Natural killer cell treated with Interleukin-12 subunit alpha and Interleukin-12 subunit beta and Interleukin-15 and Interleukin-18, amount 100 ng/mL, for 72 hours (primary cell): ENCODE measurements around the gene BRD1. TPM values are rescaled to one million over a fixed set of nuclear protein-coding genes. Genes with fewer than 3 reads are reported as not detected.
A peak's percentile ranks its signal among the peaks of the same experiment; 100 is the strongest.
"Not testable (repeated sequence)": the region's sequence is repeated elsewhere in the genome, so short reads cannot be mapped to it uniquely, and the experiment has no call there.

Experiments used
- ATAC-seq, 2 donors: fragments of 150-1000 bp; cut with Tn5 transposase in 1 of 2; sonication (Bioruptor Pico), chemical (Tn5 transposase) in 1 of 2; 2 replicates each; pipeline ENCODE4 v1.10.0; 2021
- DNase-seq: peaks from one replicate; pipeline ENCODE4 v3.0.0; 2022; ENCODE audit warnings: low spot score
- H3K27ac Mint-ChIP-seq, 2 donors: 1 replicate in 1 of 2; 2 replicates in 1 of 2; pipeline ENCODE4 v1.8.0; 2022; ENCODE audit warnings: mixed read lengths in 2 of 2, mild to moderate bottlenecking in 1 of 2, moderate library complexity in 1 of 2
- H3K27me3 Mint-ChIP-seq, 2 donors: 1 replicate in 1 of 2; 2 replicates in 1 of 2; pipeline ENCODE4 v1.8.0; 2022; ENCODE audit warnings: mixed read lengths in 2 of 2
- H3K36me3 Mint-ChIP-seq: one replicate; pipeline ENCODE4 v1.8.0; 2022; ENCODE audit warnings: mixed read lengths
- H3K4me1 Mint-ChIP-seq, 2 donors: 1 replicate in 1 of 2; 2 replicates in 1 of 2; pipeline ENCODE4 v1.8.0; 2022; ENCODE audit warnings: low read depth in 2 of 2, mixed read lengths in 2 of 2, mild to moderate bottlenecking in 1 of 2
- H3K4me3 Mint-ChIP-seq: one replicate; pipeline ENCODE4 v1.8.0; 2022; ENCODE audit warnings: mixed read lengths
- H3K9me3 Mint-ChIP-seq: 2 replicates; pipeline ENCODE4 v1.8.0; 2022; ENCODE audit warnings: mixed read lengths
- total RNA-seq, 2 donors: library from RNA; stranded (reverse); gene quantifications; one replicate each; pipeline ENCODE4 v1.2.3, GENCODE V29; 2022

The BRD1 gene
- total RNA-seq, 2 donors from 2014 or later: 31.2 to 59.5 TPM

- no peak for DNase-seq
- Mint-ChIP-seq H3K4me1 (peaks cover 28 to 31% of the 10 kb centered on the region in 2 donors), H3K9me3 (no peaks in the 10 kb centered on the region), H3K27me3 (no peaks in the 10 kb centered on the region), H3K27ac (peak overlapping the region; percentile 84 to 88), H3K4me3 (peak overlapping the region; percentile 94), H3K36me3 (peaks cover 9% of the 10 kb centered on the region)
- peak; percentile 50 to 62 for ATAC-seq
Observed at GRCh38 chr22:49826603-49827270, 936 bp downstream of the BRD1 start.

- DNase-seq (no peak), ATAC-seq (peak in 1 of 2 donors; percentile 68)
- Mint-ChIP-seq H3K4me1 (peaks cover 28 to 31% of the 10 kb centered on the region in 2 donors), H3K36me3 (peaks cover 9% of the 10 kb centered on the region), H3K4me3 (peak overlapping the region; percentile 94), H3K27ac (peak overlapping the region; percentile 84 to 88), H3K9me3 (no peaks in the 10 kb centered on the region), H3K27me3 (no peaks in the 10 kb centered on the region)
Observed at GRCh38 chr22:49825944-49826602, 1.6 kb downstream of the BRD1 start.

- peak overlapping the region; percentile 94 for H3K4me3 Mint-ChIP-seq
- ATAC-seq (no peak), DNase-seq (no peak)
- H3K4me1 Mint-ChIP-seq: peaks cover 28 to 31% of the 10 kb centered on the region in 2 donors
- no peaks in the 10 kb centered on the region for H3K27me3 Mint-ChIP-seq
- peaks cover 9% of the 10 kb centered on the region for H3K36me3 Mint-ChIP-seq
- H3K9me3 Mint-ChIP-seq: no peaks in the 10 kb centered on the region
- H3K27ac Mint-ChIP-seq: peak overlapping the region; percentile 84 to 88
Observed at GRCh38 chr22:49825436-49825835, 2.2 kb downstream of the BRD1 start.

- peaks cover 9% of the 10 kb centered on the region for H3K36me3 Mint-ChIP-seq
- peak overlapping the region; percentile 0 to 88 for H3K27ac Mint-ChIP-seq
- no peaks in the 10 kb centered on the region for H3K27me3 Mint-ChIP-seq
- H3K4me3 Mint-ChIP-seq: peak overlapping the region; percentile 94
- H3K9me3 Mint-ChIP-seq: no peaks in the 10 kb centered on the region
- ATAC-seq: no peak
- H3K4me1 Mint-ChIP-seq: peaks cover 28 to 31% of the 10 kb centered on the region in 2 donors
- DNase-seq: no peak
Observed at GRCh38 chr22:49824936-49825335, 2.7 kb downstream of the BRD1 start.

- H3K27me3 Mint-ChIP-seq: no peaks in the 10 kb centered on the region
- H3K27ac Mint-ChIP-seq: peak overlapping the region in 1 of 2 donors; percentile 0
- ATAC-seq (peak in 1 of 2 donors; percentile 32), DNase-seq (no peak)
- H3K36me3 Mint-ChIP-seq: peaks cover 9% of the 10 kb centered on the region
- H3K4me1 Mint-ChIP-seq: peaks cover 27 to 28% of the 10 kb centered on the region in 2 donors
- no peaks in the 10 kb centered on the region for H3K9me3 Mint-ChIP-seq
- peak overlapping the region; percentile 60 for H3K4me3 Mint-ChIP-seq
Observed at GRCh38 chr22:49824185-49824925, 3.3 kb downstream of the BRD1 start.

- Mint-ChIP-seq H3K27ac (peak overlapping the region in 1 of 2 donors; percentile 0), H3K9me3 (no peaks in the 10 kb centered on the region), H3K36me3 (peaks cover 14% of the 10 kb centered on the region), H3K27me3 (no peaks in the 10 kb centered on the region), H3K4me3 (peak overlapping the region; percentile 60), H3K4me1 (peaks cover 27 to 28% of the 10 kb centered on the region in 2 donors)
- ATAC-seq (no peak), DNase-seq (no peak)
Observed at GRCh38 chr22:49823289-49824045, 4.2 kb downstream of the BRD1 start.

- peaks cover 15% of the 10 kb centered on the region for H3K36me3 Mint-ChIP-seq
- not testable (repeated sequence) for H3K4me3 Mint-ChIP-seq, H3K27ac Mint-ChIP-seq, H3K27me3 Mint-ChIP-seq, ATAC-seq, H3K9me3 Mint-ChIP-seq
- H3K4me1 Mint-ChIP-seq: peaks cover 40% of the 10 kb centered on the region in 2 donors
- DNase-seq: peak; percentile 23
Observed at GRCh38 chr22:49821741-49822140, 5.9 kb downstream of the BRD1 start.

- H3K27ac Mint-ChIP-seq: peak overlapping the region in 1 of 2 donors; percentile 23
- peaks cover 36 to 37% of the 10 kb centered on the region in 2 donors for H3K4me1 Mint-ChIP-seq
- no peak overlapping the region for H3K4me3 Mint-ChIP-seq
Observed at GRCh38 chr22:49820984-49821383, 6.7 kb downstream of the BRD1 start.

GRCh38 chr22:49817359-49817758, 10.3 kb downstream of the BRD1 start:
- peaks cover 26% of the 10 kb centered on the region in 2 donors for H3K4me1 Mint-ChIP-seq
- H3K4me3 Mint-ChIP-seq: no peak overlapping the region
- no peak for ATAC-seq
- no peak overlapping the region for H3K27ac Mint-ChIP-seq
- H3K36me3 Mint-ChIP-seq: peaks cover 6% of the 10 kb centered on the region
- no peaks in the 10 kb centered on the region for H3K9me3 Mint-ChIP-seq
- H3K27me3 Mint-ChIP-seq: no peaks in the 10 kb centered on the region
- DNase-seq: no peak

More at GRCh38 chr22:49820984-49821383, 6.7 kb downstream of the BRD1 start:
- ATAC-seq (no peak), DNase-seq (peak; percentile 2)
- Mint-ChIP-seq H3K27me3 (no peaks in the 10 kb centered on the region), H3K36me3 (peaks cover 15% of the 10 kb centered on the region), H3K9me3 (no peaks in the 10 kb centered on the region)

GRCh38 chr22:49815641-49816091, 12.0 kb downstream of the BRD1 start:
- no peak overlapping the region for H3K4me3 Mint-ChIP-seq

GRCh38 chr22:49814856-49815255, 12.8 kb downstream of the BRD1 start:
- ATAC-seq: no peak
- peaks cover 41 to 42% of the 10 kb centered on the region in 2 donors for H3K4me1 Mint-ChIP-seq
- no peaks in the 10 kb centered on the region for H3K27me3 Mint-ChIP-seq
- H3K36me3 Mint-ChIP-seq: peaks cover 6% of the 10 kb centered on the region
- no peaks in the 10 kb centered on the region for H3K9me3 Mint-ChIP-seq
- peak; percentile 45 for DNase-seq
- no peak overlapping the region for H3K4me3 Mint-ChIP-seq
- H3K27ac Mint-ChIP-seq: no peak overlapping the region

More at GRCh38 chr22:49815641-49816091, 12.0 kb downstream of the BRD1 start:
- DNase-seq (no peak), ATAC-seq (peak in 1 of 2 donors; percentile 69)
- H3K36me3 Mint-ChIP-seq: peaks cover 6% of the 10 kb centered on the region
- H3K27me3 Mint-ChIP-seq: no peaks in the 10 kb centered on the region
- H3K4me1 Mint-ChIP-seq: peaks cover 34 to 36% of the 10 kb centered on the region in 2 donors
- no peaks in the 10 kb centered on the region for H3K9me3 Mint-ChIP-seq
- H3K27ac Mint-ChIP-seq: no peak overlapping the region

GRCh38 chr22:49814164-49814686, 13.4 kb downstream of the BRD1 start:
- Mint-ChIP-seq H3K27ac (no peak overlapping the region), H3K9me3 (no peaks in the 10 kb centered on the region), H3K36me3 (peaks cover 6% of the 10 kb centered on the region), H3K4me1 (peaks cover 46 to 47% of the 10 kb centered on the region in 2 donors), H3K27me3 (no peaks in the 10 kb centered on the region), H3K4me3 (no peak overlapping the region)
- ATAC-seq (no peak), DNase-seq (no peak)

- Mint-ChIP-seq H3K27me3 (no peaks in the 10 kb centered on the region), H3K4me3 (no peak overlapping the region), H3K36me3 (no peaks in the 10 kb centered on the region), H3K9me3 (no peaks in the 10 kb centered on the region), H3K27ac (no peak overlapping the region), H3K4me1 (peaks cover 50 to 53% of the 10 kb centered on the region in 2 donors)
- ATAC-seq: no peak
- no peak for DNase-seq
Observed at GRCh38 chr22:49812838-49813237, 14.8 kb downstream of the BRD1 start.
